HTR-8/SVneo (cell line): ENCODE data around the gene SERINC5.
"Not testable (repeated sequence)": the region's sequence is repeated elsewhere in the genome, so short reads cannot be mapped to it uniquely, and the experiment has no call there.

Experiments
- DNase-seq: peaks from one replicate; pipeline ENCODE4 v3.0.0; 2011; ENCODE audit warnings: low spot score, mixed read lengths; ENCODE audit not compliant: insufficient read length
- FAIRE-seq: peaks from 2 replicates; lab custom pipeline; 2011; peaks lifted over from hg19 to GRCh38; lab: Jason Lieb, UNC

Gene SERINC5

DNA sequence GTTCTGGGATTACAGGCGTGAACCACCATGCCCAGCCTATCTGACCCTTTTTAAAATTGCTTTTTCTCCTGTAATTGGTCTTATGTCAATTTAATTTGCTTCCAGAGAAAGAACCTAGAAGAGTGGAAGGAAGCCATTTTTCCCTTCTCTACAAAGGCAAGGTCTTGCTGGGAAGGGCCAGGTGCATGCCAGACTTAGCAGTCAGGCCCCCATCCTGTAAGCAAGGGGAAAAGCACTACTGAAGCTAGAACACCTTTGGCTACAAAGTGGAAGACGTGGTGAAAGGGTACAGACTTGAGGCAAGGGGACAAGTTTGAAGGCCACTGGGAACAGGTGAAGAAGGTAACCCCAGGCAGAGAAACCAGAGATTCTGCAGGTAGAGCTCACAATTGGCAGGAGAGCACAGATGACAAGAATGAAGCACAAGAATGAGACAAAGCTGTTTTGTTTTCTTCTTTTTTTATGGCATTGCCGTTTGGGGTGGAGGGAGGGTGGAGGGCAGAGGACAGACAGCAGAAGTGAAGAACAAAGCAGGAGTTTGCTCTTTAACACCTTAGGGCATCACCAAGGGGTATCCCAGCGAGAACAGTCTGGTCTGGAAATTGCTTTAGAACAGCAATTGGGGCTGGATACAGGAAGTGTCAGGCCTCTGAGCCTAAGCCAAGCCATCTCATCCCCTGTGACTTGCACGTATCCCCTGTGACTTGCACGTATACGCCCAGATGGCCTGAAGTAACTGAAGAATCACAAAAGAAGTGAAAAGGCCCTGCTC, 72.9 kb downstream of the SERINC5 start:
- no peak for DNase-seq

DNA sequence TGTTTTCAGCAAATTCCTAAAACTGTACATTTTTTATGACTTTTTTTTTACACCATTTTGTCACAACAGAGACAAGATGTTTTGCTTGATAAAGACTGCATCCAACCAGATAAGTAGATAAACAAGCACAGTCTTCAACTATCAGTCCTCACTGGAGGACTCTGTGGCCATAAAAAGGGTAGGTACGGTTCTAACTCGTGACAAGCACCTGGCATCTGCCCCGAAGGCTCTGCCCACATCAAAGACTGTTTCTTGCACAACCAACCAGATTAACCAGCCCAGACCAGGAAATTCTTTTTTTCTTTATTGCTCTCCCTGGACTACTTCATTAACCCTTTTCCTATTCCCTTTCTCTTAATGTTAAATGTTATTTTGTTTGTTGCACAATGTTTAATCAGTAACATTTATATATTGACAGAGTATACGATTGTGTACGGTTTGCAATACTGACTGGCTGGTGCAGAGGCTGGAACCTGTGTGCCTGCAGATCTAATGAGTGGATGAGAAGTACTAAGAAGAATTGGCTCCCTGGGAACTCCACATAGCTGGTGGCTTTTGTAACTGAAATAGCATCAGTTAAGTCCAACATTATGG, 74.1 kb downstream of the SERINC5 start:
- DNase-seq (no peak), FAIRE-seq (no peak)

More for the DNA sequence above, 72.9 kb downstream of the SERINC5 start:
- FAIRE-seq, result no peak

DNA sequence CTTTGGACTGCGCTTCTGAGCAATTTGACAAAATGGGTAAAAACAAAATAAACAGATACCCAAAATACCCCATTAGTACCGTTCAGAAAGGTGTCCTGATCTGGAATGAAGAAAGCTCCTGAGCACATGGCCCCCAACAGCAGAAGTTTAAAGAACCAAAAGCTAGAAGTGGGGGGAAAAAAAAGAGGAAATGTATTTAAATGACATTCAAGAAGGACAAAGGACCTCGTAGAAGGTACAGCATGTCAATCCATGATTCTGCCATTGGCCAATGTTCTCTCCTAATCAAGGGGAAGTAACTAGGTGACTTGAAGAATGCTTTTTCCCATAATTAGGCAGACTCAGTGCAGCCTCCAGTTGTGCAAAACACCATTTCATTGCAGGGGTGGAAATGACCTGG, 78.6 kb downstream of the SERINC5 start:
- DNase-seq, result no peak
- FAIRE-seq, result no peak

DNA sequence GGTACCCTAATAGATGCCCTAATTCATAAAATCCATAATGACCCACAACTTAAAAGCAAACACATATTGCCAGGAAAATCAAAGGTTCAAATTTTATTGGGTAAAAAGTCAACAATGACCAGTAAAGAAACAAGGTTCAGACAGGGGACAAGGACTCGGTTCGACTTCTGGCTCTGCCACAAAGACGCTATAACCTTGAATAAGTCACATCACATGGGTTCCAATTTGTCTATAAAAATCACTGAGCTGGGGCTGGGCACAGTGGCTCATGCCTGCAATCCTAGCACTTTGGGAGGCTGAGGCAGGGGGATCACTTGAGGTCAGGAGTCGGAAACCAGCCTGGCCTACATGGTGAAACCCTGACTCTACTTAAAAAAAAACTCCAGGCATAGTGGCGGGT, 80.5 kb downstream of the SERINC5 start:
- DNase-seq (no peak), FAIRE-seq (no peak)

DNA sequence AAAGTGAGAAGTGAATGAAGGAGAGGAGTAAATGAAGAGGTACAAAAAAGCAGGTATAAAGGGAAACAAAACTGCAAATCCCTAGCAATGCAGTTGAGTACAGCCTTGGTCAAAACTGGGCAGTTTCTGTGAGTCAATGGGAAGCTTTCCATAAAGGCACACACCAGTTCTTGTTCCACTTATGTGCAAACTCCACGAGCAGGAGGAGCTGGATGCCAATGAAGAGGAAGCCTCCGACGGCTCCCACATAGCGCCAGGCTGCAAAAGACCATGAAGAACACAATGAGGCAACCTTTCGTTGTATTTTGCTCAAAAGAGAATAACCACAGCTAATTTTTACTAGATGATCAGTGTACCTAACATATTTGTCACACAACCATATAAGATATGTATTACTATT, 81.1 kb downstream of the SERINC5 start:
- no peak for DNase-seq
- FAIRE-seq, result no peak

DNA sequence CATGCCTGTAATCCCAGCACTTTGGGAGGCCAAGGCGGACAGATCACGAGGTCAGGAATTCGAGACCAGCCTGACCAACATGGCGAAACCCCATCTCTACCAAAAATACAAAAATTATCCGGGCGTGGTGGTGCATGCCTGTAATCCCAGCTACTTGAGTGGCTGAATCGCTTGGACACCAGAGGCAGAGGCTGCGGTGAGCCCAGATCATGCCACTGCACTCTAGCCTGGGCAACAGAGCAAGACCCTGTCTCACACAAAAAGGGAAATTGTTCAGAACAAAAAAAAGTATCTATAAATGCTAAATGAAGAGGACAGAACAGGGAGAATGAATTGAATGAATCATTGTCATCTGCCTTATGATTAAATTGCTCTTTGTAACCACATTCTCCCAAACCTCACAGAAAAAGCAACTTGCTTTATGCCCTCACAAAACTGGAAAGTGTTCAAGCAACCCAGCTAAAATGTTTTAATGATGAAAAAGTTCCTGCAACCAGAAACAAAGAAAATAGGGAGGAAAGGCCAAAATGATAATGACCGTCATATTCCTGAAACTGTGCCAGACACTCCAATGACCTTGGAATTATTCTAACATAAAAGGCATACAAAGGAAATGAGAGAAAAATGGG, 83.7 kb downstream of the SERINC5 start:
- DNase-seq, result no peak
- FAIRE-seq, result no peak

DNA sequence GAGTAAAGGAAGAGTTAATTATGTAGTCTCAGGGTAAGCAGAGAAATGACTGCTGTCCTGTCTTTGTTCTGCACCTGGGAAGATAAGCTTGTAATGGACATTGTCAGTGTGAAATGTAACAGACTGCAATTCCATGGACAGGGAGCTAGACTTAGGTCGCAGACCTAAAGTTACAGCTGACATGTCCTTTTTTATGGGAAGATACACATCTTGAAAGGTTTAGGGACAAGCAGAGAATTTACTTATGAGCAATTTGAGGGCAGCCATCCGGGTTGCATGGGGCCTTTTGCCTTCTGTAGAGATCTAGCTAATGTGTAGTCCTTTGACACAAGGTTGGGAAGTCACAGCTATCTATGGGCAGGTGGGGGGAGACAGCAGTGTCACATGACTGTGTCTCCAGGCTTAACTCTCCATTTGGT, 85.7 kb downstream of the SERINC5 start:
- no peak for DNase-seq
- FAIRE-seq, result peak; percentile 26

DNA sequence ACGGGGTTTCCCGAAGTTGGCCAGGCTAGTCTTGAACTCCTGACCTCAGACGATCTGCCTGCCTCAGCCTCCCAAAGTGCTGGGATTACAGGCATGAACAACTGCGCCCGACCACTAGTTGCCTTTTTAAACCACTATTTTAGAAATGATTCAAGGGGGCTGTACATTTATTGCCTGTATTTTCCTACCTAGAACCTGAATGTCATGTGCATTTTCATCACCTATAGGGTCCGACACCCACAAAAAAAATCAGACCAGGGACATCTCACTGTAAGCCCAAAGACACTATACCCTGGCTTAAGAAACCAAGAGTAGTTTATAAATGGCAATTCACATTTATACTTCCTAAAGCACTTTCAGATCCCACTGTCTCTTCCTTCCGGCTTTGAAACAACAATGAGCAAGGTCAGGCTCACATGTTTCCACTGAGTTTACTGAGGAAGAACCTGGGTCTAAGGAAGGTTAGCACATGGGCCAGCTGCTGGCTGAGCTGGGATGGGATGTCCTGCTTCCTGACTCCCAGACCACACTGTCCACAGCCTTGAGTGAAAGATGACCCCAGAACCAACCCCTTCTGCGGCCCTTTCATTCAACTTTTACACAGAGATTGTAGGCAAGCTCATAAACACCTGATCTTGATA, 87.3 kb downstream of the SERINC5 start:
- FAIRE-seq (no peak), DNase-seq (no peak)

DNA sequence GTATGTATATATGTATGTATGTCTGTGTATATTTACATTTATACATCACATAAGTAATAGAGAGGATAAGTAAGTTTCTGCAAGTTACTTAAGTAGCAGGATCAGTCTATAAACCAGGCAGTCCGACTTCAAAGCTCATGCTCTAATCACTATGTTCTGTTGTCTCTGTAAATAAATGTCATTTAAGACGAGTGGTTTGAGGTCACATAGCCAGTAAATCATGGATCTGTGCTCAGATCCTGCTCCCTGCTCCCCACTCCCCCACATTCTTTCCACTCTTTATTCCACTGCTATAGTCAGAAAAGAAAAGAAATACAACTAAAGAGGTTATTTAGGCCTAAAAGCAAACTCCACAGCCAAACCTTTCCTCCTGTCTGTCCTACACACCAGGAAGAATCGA, 90.4 kb downstream of the SERINC5 start:
- no peak for DNase-seq
- no peak for FAIRE-seq

DNA sequence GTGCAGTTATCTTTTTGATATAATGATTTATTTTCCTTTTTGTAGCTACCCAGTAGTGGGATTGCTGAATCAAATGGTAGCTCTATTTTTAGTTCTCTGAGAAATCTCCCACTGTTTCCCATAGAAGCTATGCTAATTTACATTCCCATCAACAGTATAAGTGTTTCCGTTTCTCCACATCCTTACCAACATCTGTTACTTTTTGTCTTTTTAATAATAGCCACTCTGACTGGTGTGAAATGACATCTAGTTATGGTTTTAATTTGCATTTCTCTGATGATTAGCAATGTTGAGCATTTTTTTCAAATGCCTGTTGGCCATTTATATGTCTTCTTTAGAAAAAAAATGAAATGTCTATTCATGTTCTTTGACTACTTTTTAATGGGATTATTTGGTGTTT, 94.7 kb downstream of the SERINC5 start:
- FAIRE-seq (no peak), DNase-seq (no peak)

DNA sequence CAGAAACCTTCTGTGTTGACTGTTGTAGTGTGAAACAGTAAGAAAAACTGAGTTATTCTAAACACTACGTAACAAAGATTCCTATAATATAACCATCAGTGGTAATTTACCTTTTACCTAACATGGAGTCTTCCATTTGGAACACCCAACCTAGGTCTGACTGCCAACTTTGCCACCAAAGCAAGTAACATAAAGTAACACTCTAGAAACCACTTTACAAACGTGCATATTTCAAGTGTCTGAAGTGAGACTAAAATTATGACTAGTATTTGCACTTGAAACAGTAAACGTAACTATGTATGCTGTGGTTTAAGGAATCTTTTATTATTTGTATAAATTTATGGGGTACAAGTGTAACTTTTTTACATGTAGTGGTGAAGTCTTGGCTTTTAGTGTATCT, 95.6 kb downstream of the SERINC5 start:
- no peak for FAIRE-seq
- DNase-seq, result no peak

DNA sequence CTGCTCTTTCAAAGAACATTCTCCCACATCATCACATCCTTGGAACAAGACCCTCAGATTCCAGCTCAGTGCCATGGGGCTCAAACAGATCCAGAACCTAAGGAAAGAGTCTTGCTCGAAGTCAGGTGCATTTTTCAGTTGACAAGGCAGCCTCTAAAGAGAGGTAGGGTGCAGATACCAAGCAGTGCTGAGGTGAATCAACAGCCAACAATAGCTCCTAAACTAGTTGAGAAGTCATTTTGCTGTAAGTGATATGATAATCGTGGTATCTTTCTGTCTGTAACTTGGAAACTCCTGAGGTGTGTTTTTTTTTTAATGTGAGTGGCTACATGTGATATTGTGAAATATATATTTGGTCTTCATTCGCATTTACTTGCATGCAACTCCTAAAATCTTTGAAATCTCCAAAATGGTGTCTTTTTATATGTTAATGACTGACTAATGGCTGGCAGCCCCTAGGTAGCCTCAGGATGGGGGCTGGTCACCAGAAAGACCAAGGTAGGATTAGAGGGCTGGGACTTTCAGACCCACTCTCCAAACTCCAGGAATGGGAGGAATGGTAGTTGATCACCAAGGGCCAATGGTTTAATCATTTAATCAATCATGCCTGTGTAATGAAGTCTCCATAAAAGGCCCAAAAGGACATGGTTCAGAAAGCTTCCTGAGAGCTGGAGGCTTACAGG, 96.6 kb downstream of the SERINC5 start:
- FAIRE-seq (no peak), DNase-seq (no peak)

DNA sequence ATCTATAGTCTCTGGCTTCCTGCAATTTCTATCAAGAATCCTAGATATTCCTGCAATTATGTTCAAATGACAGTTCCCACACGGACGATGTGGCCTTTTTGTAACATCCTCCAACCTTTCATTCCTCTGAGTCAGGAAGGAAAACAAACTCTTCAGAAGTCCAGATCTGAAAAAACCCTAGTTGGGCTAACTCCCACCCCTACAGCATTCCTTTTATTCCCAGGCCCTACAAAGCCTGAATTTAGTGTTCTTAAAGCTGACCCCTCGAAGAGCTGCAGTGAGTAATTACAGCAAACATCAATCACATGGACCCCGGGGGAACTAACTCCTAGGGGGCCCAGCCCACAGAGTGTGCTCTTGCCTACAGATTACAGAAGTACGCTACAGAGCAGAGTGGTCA, 99.7 kb downstream of the SERINC5 start:
- DNase-seq (peak; percentile 10), FAIRE-seq (no peak)

DNA sequence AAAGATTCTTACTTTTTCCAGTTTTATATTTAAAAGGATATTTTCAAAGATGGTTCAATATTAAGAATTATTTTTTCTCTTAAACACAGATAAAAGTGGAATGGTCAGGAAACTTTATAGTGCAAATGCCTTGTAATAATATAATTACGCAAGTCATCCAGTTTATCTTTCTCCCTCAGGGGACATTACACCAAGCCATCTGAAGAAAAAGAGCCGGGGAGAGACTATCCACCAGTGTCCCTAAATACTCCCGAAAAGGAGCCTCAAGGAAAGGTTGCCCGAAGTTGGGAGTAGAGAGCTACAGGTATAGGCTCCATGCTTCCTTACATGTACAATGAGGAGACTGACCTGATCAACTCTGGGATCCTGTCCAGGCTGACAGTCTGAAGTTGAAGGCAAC, 101.1 kb downstream of the SERINC5 start:
- DNase-seq (no peak), FAIRE-seq (no peak)

DNA sequence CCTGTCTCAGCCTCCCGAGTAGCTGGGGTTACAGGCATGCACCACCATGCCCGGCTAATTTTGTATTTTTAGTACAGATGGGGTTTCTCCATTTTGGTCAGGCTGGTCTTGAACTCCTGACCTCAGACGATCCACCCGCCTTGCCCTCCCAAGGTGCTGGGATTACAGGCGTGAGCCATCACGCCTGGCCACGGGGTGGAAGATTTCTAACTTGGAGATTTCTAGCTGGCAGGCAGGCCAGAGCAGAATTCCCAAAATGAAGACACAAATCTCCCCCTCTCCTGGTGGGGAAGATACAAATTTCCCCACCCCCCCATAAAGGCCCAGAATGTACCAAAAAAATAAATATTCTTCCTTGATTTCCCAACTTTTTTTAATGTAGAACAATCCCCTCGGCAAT, 101.6 kb downstream of the SERINC5 start:
- not testable (repeated sequence) for DNase-seq, FAIRE-seq

DNA sequence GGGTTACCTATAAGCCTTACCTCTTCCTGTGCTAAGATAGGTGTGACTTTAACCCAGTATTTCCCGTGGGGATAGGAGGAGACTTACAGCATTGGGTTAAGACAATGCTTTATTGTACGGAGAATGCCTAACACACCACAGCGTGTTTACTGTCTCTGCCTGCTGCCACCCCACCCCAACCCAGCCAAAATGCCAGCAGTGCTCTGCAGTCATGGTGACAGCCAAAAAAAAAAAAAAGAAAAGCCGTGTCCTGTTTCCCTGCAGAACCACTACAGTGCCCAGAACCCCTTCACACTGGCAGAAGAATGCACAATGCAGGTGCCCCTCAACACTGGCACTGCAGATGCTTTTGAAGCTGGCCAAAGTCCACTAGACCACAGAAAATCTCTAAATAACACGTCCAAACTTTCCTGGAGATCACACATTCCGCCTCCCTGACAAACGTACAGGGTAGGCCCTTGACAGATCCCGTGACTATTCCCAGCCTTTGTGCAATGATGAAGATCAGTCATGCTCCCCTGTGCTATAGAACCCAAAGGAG, 102.2 kb downstream of the SERINC5 start:
- FAIRE-seq (no peak), DNase-seq (no peak)

DNA sequence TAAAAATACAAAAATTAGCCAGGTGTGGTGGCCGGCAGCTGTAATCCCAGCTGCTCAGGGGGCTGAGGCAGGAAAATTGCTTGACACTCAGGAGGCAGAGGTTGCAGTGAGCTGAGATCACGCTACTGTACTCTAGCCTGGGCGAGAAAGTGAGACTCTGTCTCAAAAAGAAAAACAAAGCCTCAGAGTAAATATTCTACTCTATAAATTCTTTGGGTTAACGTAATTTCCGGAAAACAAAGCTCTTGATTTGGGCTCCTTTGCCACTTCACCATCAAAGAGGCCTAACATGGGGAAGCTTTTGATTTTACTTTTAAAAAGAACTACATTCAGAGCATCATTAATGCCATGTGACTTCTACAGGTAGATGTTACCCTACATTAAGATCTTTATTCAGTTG, 103.1 kb downstream of the SERINC5 start:
- no peak for FAIRE-seq
- DNase-seq, result no peak

DNA sequence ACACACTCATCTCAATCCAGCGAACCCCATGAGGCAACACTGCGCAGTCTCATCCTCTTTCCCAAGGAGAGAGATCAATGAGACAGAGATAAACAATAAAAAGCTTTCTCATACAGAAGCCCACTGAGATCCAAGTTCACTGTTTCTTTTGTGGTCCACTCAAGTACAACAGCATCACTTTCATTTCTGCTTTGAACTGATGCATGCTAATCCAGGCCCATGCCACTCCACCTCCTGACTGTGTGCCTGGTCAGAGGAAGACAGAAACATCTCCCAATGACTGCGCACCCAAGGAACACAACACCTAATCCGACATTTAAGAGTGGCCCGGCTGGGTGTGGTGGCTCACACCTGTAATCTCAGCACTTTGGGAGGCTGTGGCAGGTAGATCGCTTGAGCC, 104.0 kb downstream of the SERINC5 start:
- FAIRE-seq (no peak), DNase-seq (no peak)

DNA sequence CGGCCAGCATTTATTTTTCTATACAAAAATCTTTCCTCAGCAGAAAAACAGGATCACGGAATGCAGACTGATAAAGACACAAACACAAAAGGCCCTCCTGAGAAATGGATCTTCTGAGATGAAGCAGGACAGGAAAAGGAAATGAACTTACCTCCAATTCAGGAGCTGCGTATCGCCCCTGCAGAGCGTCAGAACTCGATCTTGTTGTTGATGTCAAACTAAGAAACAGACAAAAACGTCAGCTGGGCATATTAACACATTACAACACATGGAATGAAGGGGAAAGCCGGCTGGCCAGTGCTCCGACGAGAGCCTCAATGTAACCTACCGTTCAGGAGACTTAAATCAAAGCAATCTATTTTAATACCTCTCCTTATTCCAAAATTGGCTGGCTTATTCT, 105.1 kb downstream of the SERINC5 start:
- FAIRE-seq (no peak), DNase-seq (no peak)

DNA sequence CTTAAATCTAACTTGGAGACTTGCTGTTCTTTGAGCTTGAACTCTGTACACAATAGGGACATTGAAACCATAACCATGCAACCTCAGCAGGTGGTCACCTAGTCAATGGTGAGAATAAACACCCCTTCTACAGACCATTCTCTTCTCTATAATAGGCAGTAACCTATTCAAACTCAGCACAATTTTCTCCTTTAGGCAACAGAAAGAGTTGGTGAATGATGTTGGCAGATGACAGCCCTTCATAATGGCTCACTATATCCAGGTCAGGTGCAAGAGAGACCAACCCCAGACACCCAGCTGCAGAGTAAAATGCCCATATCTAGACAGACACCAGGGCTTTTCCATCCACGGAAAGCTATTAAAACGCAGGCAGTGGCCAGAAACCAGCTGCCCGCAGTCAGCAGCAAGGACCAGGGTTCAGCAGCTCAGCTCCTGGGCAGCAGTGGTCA, 106.7 kb downstream of the SERINC5 start:
- DNase-seq, result no peak
- FAIRE-seq, result no peak
